ENCODE results near the gene MAPK10.

MAPK10 gene

DNA sequence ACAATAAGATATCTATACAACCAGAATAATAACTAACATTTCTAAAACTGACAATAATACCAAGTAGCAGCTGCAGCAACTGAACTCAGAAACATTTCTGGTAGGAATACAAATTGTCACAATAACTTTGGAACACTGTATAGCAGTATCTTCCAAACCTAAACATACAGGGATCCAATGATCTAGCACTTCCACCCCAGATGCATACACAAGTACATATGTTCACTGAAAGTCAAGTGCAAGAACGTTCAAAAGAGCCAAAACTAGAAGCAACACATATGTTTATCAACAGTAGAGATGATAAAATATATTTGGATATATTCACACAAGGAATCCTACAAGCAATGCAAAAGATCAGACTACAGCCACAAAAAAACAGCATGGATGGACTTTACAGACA is 46.2 kb downstream of the MAPK10 start:
- H3F3A ChIP-seq (ENCODE audit: control insufficient read depth, insufficient read depth): no peaks in the 10 kb centered on the region
- no peaks in the 10 kb centered on the region for H3K9me2 ChIP-seq (replicated peaks; ENCODE audit: control insufficient read depth, low read length)
- TF ChIP-seq, protein P1, sequence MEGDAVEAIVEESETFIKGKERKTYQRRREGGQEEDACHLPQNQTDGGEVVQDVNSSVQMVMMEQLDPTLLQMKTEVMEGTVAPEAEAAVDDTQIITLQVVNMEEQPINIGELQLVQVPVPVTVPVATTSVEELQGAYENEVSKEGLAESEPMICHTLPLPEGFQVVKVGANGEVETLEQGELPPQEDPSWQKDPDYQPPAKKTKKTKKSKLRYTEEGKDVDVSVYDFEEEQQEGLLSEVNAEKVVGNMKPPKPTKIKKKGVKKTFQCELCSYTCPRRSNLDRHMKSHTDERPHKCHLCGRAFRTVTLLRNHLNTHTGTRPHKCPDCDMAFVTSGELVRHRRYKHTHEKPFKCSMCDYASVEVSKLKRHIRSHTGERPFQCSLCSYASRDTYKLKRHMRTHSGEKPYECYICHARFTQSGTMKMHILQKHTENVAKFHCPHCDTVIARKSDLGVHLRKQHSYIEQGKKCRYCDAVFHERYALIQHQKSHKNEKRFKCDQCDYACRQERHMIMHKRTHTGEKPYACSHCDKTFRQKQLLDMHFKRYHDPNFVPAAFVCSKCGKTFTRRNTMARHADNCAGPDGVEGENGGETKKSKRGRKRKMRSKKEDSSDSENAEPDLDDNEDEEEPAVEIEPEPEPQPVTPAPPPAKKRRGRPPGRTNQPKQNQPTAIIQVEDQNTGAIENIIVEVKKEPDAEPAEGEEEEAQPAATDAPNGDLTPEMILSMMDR (IDR thresholded peaks at IDR 0.05; ENCODE audit: low read depth, low read length, poor library complexity, severe bottlenecking): no peak
- TF ChIP-seq EZH2phosphoT487 (IDR thresholded peaks at IDR 0.05; ENCODE audit: borderline replicate concordance, low read length): no peak
- no peak overlapping the region for H3K4me3 ChIP-seq (ENCODE audit: low read length)
- H3K36me3 ChIP-seq (ENCODE audit: control insufficient read depth, low read length): no peaks in the 10 kb centered on the region
- H3K27me3 ChIP-seq (ENCODE audit: control insufficient read depth, low read length): no peaks in the 10 kb centered on the region
- H3K27ac ChIP-seq (ENCODE audit: low read depth, low read length): no peak overlapping the region
- no peaks in the 10 kb centered on the region; the same call in 1 of the 2 replicates for H3K4me1 ChIP-seq (ENCODE audit: control insufficient read depth, low read length)
- no peak overlapping the region for H3K4me2 ChIP-seq (ENCODE audit: low read length)
- no peaks in the 10 kb centered on the region for H3K9me3 ChIP-seq (ENCODE audit: control insufficient read depth, insufficient read depth, low read length)
- H3K79me2 ChIP-seq (ENCODE audit: control insufficient read depth, low read length): no peaks in the 10 kb centered on the region
- H4K20me1 ChIP-seq (ENCODE audit: control insufficient read depth, insufficient read depth, low read depth, low read length): no peaks in the 10 kb centered on the region

DNA sequence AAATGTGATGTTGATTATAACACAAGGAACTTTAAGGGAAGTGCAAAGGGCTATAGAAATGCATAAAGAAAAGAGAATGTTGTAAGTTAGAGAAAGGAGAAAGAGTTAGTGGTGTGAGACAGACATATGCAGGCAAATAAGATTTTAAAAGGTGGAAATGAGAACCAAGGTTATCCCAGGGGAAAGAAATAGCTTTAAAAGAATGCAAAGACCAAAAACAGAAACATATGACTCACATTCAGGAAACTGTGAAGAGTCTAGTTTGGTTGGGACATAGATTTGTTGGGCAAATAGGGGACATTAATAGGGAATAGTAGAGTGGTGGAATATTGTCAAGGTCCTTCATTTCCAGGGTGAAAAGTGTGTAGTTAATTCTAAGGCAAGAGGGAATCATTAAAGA is 52.4 kb downstream of the MAPK10 start:
- H3K4me3 ChIP-seq (ENCODE audit: low read length): peak overlapping the region; percentile 35; the same call in 1 of the 2 replicates
- peaks cover 3% of the 10 kb centered on the region; the same call in 1 of the 2 replicates for H3K36me3 ChIP-seq (ENCODE audit: control insufficient read depth, low read length)
- no peaks in the 10 kb centered on the region for H3K27me3 ChIP-seq (ENCODE audit: control insufficient read depth, low read length)
- no peaks in the 10 kb centered on the region; the same call in 1 of the 2 replicates for H3F3A ChIP-seq (ENCODE audit: control insufficient read depth, insufficient read depth)
- H3K4me1 ChIP-seq (ENCODE audit: control insufficient read depth, low read length): peaks cover 43% of the 10 kb centered on the region
- peak overlapping the region; percentile 43 for H3K27ac ChIP-seq (ENCODE audit: low read depth, low read length)
- H3K79me2 ChIP-seq (ENCODE audit: control insufficient read depth, low read length): no peaks in the 10 kb centered on the region
- H3K4me2 ChIP-seq (ENCODE audit: low read length): peak overlapping the region; percentile 47
- no peaks in the 10 kb centered on the region for H4K20me1 ChIP-seq (ENCODE audit: control insufficient read depth, insufficient read depth, low read depth, low read length)
- TF ChIP-seq, protein P1 (IDR thresholded peaks at IDR 0.05; ENCODE audit: low read depth, low read length, poor library complexity, severe bottlenecking): no peak
- TF ChIP-seq EZH2phosphoT487 (IDR thresholded peaks at IDR 0.05; ENCODE audit: borderline replicate concordance, low read length): no peak
- H3K9me2 ChIP-seq (replicated peaks; ENCODE audit: control insufficient read depth, low read length): no peaks in the 10 kb centered on the region
- peaks cover 9% of the 10 kb centered on the region; the same call in 1 of the 2 replicates for H3K9me3 ChIP-seq (ENCODE audit: control insufficient read depth, insufficient read depth, low read length)

DNA sequence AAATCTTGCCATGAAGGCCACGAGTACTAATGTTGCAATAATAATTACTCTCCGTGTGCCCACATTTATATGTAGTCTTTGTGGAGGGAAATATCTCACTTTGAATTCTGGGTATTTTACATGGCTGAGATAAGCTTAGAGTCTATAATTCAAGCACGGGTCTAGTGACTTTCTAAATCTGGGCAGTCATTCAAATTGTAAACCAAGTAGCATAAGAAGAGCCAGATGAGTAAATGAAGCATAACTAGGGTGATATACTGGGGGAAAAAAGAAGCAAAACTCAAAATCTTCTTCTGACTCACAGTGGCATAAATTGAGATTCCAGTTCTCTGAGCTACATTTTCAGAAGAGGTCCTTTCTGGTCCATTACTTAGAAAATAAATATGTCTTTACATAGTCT is 53.0 kb downstream of the MAPK10 start:
- Histone ChIP-seq H3K4me3 (ENCODE audit: low read length) (peak overlapping the region; percentile 35; the same call in 1 of the 2 replicates), H3F3A (ENCODE audit: control insufficient read depth, insufficient read depth) (no peaks in the 10 kb centered on the region; the same call in 1 of the 2 replicates), H4K20me1 (ENCODE audit: control insufficient read depth, insufficient read depth, low read depth, low read length) (no peaks in the 10 kb centered on the region), H3K4me1 (ENCODE audit: control insufficient read depth, low read length) (peaks cover 49% of the 10 kb centered on the region), H3K27ac (ENCODE audit: low read depth, low read length) (peak overlapping the region; percentile 43), H3K9me2 (replicated peaks; ENCODE audit: control insufficient read depth, low read length) (no peaks in the 10 kb centered on the region), H3K9me3 (ENCODE audit: control insufficient read depth, insufficient read depth, low read length) (peaks cover 9% of the 10 kb centered on the region; the same call in 1 of the 2 replicates), H3K4me2 (ENCODE audit: low read length) (peak overlapping the region; percentile 47), H3K36me3 (ENCODE audit: control insufficient read depth, low read length) (peaks cover 3% of the 10 kb centered on the region; the same call in 1 of the 2 replicates), H3K79me2 (ENCODE audit: control insufficient read depth, low read length) (no peaks in the 10 kb centered on the region), H3K27me3 (ENCODE audit: control insufficient read depth, low read length) (no peaks in the 10 kb centered on the region)
- TF ChIP-seq, protein P1 (IDR thresholded peaks at IDR 0.05; ENCODE audit: low read depth, low read length, poor library complexity, severe bottlenecking): no peak
- no peak for TF ChIP-seq EZH2phosphoT487 (IDR thresholded peaks at IDR 0.05; ENCODE audit: borderline replicate concordance, low read length)
